Stimulated activated CD8-positive, alpha-beta memory T cell treated with anti-CD3 and anti-CD28 coated beads, Interleukin-15, amount 100 ng/mL, for 24 hours (primary cell): ENCODE measurements around the gene WFDC1.

Experiments used
- DNase-seq: peaks from one replicate; pipeline ENCODE4 v3.0.0-alpha.2; 2020; ENCODE audit warnings: low read depth

Gene WFDC1

DNA sequence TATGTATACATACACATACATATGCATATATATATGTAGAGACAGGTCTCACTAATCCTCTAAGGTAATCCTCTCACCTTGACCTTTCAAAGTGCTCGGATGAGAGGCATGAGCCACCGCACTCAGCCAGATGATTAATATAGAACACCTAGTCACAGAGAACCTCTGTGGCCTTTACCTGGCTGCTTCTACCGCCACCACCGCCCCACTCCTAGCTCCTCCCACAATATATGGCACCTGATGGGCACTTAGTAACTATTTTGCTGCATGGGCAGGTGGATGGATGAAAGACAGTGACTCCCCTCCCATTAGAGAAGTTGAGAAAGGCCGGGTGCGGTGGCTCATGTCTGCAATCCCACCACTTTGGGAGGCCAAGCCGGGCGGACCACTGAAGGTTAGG is 57.0 kb downstream of the WFDC1 start:
- no peak for DNase-seq

DNA sequence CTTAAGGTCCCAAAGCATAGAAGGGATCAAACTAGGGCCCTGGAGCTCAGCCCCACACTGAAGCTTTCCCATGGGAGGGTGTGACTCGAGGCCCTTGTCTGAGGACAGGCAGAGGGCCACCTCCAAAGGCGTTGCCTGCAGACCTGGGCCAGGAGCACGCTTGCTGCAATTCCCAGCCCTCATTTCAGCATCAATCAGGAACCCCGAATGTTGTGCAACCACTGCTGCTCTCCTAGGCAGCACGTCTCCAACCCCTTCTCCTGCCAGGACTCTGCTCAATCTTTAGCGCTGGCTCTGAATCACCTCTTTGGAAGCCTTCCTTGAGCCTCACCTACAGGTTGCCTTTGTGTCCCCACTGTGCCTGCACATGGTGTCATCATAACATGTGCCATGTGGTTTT is 59.6 kb downstream of the WFDC1 start:
- DNase-seq: no peak

DNA sequence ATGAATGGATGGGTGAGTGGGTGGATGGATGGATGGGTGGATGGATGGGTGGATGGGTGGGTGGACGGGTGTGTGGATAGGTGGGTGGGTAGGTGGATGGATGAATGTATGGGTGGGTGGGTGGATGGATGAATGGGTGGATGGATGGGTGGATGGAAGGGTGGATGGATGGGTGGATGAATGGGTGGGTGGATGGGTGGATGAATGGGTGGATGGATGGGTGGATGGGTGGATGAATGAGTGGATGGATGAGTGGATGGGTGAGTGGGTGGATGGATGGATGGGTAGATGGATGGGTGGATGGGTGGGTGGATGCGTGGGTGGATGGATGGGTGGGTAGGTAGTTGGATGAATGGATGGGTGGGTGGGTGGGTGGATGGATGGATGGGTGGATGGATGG is 60.5 kb downstream of the WFDC1 start:
- no peak for DNase-seq

DNA sequence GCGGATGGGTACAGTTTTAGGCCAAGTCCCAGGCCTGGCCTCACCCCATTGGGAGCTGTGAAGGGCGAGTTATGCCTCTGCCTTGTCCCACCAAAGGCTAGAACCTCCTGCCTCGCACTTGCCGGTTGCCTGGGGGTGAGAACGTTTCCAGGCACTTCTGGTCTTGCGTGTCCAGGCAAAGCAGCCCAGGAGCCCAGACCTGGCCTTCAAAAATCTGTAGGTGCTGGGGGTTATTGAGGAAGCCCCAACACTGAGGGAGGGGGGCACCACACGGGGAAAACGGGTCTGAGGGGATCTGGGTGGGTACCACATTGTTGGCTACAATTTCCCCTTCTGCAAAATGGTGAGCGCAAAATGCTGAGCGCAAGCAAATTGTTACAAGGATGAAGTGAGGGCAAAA is 61.5 kb downstream of the WFDC1 start:
- no peak for DNase-seq

DNA sequence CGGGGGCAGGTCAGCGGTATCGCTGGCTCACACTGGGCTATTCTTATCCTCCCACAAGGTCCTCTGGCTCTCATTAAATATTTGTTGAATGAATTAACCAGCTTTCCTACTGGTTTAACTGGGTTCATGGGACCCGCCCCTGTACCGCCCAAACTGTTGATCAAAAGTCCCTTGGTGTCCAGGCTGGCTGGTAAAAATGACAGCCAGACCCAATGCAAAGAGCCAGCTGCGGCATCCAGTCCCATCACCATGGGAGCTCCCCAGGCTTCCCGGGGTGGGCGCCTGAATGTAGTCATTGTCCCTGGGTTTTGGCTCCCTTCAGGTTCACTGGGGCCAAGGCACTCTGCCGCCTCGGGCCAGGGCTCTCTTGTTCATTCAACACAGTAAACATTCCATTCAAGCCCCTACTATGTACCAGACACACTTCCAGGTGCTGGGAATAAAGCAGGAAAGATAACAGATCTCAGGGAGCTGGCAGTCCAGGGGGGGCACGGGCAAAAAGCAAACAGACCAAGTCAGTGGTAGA is 62.0 kb downstream of the WFDC1 start:
- no peak for DNase-seq

DNA sequence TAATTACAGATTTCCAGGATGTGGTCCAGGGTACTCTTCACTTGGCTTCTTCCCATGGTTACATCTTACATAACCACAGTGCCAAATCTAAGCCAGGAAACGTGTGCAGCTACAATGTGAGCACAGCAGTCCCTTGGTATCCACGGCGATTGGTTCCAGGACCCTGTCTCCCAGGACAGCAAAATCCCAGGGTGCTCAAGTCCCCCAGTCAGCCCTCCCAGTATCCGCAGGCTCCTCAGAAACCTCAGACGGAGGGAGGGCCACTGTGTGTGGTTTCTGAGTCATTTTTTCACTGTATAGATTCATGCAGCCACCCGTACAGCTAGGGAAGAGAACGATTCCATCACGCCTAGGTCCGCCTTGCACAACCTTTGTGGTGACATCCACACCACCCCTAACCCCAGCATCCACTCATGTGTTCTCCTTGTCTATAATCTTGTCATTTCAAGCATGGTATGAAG is 62.5 kb downstream of the WFDC1 start:
- no peak for DNase-seq

DNA sequence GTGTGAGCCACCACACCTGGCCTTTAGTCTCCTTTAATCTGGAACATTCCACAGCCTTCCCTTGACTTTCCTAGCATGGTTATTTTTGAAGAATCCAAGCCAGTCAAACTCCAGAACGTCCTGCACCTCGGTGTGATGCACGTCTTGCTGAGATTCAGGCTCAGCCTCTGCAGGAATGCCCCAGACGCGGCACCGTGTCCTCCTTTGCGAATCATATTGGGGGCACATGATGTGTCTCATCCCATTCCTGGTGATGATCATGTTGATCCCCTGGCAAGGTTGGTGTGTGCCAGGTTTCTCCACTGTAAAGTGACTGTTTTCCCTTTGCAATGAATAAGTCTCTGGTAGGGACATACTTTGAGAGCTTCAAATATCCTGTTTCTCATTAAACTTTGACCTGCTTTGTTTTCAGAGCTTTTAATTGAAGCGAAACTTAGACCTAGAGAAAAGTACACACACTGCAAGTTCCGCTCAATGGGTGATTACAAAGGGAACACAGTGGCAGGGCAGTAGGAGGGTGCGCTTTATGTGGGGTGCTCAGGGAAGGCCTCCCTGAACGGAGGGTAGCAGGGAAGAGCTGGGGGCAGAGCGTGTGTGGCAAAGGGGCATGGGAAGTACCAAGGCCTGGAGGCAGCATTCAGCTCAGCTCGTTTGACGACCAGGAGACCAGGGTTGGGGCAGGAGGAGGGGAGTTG is 64.1 kb downstream of the WFDC1 start:
- DNase-seq: no peak

DNA sequence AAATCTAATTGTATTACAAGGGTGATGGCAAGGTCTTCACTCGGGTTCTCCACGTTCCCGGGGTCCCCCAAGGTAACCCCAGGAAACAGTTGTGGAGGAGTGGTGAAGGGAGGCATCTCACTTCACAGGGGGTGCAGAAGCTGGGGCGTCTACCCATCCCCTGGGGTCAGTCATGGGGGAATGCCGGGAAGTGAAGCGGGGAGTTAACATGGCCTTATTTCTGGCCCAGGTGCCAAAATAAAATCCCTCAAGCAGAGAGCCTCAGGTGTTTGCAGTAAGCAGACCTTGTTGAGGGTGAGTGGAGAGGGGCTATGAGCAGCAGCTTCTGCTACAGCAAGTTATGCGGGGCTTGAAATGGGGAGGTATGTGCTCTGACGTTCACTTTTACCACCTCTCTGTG is 64.6 kb downstream of the WFDC1 start:
- no peak for DNase-seq

DNA sequence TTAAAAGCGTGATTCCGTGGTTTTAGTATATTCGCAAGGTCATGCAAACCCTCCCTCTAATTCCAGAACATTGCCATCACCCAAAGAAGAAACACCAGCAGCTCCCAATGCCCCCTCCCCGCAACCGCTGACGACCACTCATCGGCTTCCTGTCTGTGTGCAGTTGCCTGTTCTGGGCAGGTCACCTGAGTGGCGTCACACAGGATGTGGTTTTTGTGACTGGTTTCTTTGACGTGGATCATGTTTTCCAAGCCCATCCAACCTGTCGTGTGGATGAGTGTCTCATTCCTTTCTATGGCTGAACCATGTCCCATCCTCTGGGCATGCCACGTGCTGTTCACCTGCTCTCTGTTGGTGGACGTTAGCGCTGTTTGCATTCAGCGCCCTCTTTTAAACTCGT is 65.5 kb downstream of the WFDC1 start:
- no peak for DNase-seq

DNA sequence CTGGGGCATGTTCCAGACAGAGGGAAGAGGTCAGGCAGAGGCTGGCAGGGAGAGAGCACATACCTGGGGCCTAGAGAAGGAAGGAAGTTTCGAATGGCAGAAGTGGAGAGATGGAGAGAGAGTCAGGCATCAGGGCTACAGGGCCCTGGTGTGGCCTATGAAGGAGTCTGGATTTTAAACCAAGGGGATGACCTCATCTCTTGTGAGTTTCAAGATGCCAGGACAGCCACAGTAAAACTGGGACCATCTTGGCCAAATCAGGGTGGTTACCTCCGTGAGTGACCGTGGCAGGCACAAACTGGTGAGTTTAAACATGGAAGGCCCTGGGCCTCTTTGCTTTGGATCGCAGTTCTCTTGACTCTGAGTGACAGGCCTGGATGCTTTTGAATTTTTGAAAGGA is 66.1 kb downstream of the WFDC1 start:
- no peak for DNase-seq

DNA sequence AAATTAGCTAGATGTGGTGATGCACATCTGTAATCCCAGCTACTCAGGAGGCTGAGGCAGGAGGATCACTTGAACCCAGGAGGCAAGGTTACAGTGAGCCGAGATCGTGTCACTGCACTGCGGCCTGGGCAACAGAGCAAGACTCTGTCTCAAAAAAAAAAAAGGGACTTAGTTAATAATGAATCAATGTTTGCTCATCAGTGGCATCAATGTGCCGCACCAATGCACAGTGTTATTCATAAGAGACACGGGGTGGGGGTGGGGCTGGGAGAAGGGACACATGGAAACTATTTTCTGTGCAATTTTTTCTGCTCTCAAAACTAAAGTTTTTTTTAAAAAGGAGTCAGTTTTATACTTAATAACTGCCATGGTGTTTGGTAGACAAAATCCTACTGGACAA is 66.9 kb downstream of the WFDC1 start:
- DNase-seq: no peak

DNA sequence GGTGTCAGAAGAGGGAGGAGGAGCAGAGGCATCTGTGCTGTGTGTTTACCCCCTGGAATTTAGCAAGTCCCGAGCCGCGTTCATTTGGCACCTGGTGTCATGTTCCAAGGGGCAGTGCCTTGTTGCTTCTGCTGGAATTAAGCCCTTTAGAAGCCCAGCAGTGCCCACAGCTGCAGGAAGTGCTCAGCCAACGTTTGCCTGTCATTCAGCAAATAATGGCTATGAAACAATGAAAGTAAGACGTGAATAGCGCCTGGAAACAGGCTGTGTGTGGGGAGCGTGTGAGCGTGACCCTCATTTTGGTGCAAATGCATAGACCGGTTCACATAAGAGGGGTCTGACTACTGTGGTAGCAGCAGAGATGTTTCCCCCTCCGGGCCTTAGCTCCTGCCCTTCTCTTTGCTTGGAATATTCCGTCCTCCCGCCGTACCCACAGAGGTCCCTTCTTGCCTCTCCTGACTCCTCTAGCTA is 67.8 kb downstream of the WFDC1 start:
- no peak for DNase-seq

DNA sequence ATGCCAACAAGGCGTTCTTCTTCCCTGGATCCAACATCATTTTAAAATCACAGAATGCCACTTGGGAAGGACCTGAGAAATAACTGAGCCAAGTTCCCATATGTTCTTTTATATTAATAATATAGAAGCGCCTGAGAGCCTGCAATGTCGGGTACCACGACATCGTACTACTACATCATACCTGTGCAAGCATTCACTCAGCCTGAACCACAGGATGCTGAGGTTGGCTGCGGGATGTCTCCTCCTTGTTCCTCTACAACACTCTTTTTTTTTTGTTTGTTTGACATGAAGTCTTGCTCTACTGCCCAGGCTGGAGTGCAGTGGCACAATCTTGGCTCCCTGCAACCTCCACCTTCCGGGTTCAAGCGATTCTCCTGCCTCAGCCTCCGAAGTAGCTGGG is 71.5 kb downstream of the WFDC1 start:
- DNase-seq: no peak

DNA sequence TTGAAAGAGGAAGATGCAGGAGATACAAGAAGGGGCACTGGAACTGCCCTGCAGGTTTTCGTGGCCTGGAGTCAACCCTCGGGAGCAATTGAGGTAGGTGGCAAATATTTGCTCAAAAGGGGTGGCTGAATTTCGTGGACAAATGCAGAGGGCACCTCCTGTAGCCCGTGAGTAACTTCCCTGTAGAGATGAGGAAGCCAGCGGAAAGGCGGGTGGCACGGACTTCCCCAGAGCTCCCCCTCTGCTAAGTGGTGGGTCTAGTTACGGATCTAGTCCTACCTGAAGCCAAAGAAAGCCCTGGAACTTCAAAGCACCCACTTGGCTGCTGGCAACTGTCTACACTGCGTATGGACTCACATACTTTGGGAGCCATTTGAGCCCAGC is 72.6 kb downstream of the WFDC1 start:
- no peak for DNase-seq

DNA sequence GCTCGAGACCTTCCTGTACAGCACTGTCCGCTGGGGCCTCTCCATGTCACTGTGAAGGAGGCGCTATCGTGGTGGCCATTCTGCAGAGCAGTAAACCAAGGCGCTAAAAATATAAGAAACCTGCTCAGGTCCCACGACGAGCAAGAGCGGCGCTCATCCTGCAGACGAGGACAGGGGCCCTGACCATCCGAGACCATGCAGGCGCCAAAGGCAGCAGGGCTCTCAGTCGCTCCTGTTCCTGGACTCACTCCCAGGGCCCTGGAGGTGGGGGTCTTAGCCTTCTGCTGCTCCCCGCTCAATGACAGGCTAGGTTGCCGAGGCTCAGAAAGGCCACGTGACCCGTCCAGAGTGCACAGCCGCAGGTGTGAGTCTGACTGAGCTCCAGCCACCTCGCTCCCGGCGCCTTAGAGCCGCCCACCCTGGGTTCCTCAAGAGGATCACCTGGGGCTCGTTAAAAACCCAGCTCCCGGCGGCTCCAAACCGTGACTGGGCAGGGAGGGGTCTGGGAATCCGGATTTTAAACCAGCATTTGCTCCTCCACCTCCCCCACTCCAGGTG is 73.2 kb downstream of the WFDC1 start:
- DNase-seq: no peak

DNA sequence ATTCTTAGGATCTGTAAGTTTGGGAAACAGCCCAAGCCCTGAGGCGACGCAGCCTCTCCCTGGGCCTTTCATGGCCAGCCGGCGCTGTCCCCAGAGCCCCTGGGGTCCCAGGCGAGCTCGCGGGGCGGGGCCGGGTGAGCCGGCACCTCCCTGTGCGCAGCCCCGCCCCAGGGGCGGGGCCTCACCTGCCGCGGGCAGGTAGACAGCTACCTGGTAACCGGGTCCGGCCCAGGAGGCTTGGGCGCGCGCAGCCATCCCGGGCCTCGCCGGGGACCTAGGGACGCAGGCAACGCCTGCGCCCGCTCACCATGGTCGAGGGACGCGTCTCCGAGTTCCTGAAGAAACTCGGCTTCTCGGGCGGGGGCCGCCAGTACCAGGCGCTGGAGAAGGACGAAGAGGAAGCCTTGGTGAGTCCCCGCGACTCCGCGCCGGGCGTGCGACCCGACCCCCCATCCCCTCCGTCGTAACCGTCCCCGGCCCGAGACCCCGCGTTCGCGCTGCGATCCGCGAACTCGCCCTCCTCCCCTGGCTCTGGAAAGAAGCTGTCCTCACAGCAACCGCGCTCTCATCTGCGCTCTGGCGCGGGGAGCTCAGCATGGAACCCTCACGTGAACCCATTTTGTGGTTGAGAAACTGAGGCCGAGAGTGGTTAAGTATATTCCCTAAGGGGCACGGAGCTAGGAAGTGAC is 73.8 kb downstream of the WFDC1 start, which contains the start of gene ATP2C2:
TSS of gene ATP2C2 (plus strand) at position 231 of the 689 bp plus-strand sequence. CDS start at position 309, 78 bp downstream.
- DNase-seq: no peak

DNA sequence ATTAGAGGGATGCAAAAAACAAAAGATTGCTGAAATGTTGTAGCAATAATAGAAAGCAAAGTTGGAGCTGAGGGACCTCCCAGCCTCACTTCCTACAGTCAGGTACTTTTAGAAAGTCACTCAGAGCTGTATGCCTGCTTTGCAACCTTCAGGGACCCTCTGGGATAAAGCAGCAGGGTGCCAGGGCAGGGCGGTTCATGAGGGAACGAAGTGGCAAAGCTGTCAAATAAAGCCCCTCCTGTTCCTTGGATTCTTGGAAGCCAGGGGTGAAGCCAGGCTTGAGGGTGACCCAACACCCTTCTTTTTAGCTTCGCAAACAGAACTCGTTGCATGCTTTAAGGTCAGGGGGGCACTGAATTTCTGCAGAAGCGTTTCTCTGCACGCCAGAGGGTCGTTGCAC is 74.4 kb downstream of the WFDC1 start:
- DNase-seq: no peak

DNA sequence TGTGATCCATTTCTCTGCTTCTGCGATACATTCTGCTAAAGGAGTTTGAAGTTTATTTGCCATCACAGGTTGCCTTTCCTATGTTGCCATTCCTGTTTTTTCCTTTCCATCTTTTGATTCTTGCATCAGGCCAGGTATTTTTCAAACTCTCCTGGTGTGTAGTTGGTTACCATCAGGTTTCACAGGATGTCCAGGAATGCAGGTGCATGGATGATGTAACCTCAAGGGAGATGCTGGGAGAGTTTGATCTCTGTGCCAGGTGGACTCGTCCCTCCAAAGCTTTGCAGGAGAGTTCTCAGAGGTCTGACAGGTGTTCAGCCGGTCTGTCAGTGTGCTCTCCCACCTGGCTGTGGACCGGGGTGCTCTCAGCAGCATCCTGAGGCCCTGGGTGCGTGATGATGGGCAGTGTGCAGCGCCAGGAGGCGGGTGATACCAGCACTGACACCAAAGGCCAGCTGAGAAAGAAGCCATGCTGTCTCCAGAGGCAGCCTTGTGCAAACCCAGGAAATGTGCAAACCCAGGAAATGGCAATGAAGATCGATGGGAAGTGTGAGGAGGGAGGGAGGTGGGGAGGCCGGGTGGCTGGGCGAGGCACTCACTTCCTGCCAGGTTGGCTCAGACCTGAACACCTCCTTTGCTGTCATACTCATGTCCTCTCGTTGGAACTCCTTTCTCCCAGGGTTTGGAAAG is 75.4 kb downstream of the WFDC1 start:
- DNase-seq: no peak

DNA sequence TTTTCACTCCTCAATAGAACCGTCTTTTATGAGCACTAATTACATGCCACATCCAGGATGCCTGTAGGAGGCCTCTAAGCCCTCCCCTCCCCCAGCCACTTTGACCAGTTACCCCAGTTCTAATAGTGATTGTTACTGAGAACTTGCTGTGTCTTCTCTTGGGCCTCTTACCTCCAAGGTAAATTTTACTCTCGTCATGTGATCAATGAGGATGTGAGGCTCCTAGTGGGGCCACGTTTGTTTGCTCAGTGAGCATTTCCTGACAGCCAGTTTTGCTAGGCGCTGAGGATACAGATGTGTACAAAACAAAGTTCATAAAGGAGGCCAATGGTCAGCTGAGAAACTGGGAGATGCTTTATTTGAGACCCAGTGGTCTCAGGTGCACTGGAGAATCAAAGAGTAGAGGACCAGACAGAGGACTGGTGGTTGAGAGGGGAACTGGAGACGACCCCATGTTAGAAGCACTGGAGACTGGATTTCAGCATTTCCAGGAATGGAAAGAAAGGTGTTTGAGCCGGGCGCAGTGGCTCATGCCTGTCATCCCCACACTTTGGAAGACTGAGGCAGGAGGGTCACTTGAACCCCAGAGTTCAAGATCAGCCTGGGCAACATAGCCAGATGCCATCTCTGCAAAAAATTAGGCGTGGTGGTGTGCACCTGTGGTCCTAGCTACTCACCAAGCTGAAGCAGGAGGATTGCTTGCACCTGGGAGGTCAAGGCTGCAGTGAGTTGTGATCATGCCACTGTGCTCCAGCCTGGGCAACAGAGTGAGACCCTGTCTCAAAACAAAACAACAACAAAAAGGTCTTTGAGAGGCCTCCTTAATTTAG is 76.3 kb downstream of the WFDC1 start:
- no peak for DNase-seq

DNA sequence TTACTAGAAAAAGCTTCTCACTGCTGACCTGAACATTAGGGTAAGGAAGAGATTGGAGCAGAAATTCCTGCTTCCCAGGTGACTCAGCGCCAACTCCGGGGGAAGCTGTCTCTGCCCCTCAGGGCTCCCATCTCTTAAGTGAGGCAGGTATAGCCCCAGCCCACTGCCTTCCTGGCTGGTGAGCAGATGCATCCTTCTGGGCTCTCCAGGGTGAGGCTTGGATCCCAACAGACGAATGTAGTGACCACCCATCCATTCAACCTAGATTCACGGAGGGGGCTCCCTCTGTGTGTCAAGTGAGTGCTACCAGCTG is 76.8 kb downstream of the WFDC1 start:
- DNase-seq: no peak

DNA sequence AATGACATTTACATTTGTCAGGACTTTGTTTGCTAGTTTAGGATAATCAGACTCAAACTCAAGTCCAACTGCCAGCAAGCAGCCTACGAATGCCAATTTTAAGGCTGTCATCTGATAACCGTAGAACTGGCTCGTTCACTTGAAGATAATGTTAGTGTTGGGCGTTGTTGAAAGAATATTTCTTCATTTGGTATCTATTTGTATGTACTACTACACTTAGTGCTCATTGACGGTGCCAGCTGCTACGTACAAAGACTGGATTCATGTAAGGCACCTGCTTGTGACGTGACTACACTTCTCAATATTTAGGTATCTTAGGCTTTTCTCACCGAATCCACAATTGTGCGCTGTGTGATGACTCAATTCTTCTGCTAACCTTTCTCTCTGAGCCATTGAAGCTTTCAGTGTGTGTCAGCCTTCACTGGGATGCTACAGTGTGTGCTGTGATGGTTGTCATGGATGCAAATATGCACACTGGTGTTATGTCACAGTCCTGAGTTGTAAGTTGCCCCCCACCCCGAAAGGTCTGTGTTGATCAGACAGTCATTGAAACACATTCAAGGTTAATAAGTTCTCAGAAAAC is 79.3 kb downstream of the WFDC1 start:
- no peak for DNase-seq
